NCI-H2227 (cell line): ENCODE measurements around the gene EPHA7.

Source experiments
- DNase-seq: peaks from one replicate; lab custom pipeline; 2025; ENCODE audit not compliant: unreplicated experiment; lab: John Stamatoyannopoulos, UW

Gene EPHA7

GRCh38 chr6:93329301-93330000, 89.9 kb downstream of the EPHA7 start:
- DNase-seq: no peak

GRCh38 chr6:93327857-93328256, 91.5 kb downstream of the EPHA7 start:
- no peak for DNase-seq

GRCh38 chr6:93325761-93326160, 93.6 kb downstream of the EPHA7 start:
- DNase-seq: no peak

GRCh38 chr6:93323630-93324029, 95.7 kb downstream of the EPHA7 start:
- DNase-seq: no peak

DNA sequence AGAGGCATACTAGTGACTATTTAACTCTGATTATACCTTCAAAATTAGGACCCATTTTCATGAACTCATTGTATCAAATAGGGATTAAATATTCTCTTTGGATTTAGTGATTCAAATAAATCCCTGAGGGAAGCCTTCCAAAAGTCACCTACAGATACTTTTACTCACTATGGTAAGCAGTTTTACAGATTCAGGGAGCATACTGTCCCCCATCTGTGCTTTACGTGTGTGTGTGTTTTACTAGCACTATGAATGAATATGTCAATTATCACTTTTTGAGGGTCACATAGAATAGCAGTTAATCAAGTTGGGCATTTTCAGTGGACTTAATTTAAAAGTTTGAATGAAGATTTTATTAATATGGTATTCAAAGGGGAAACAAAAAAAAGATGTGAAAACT, 96.7 kb downstream of the EPHA7 start:
- no peak for DNase-seq

GRCh38 chr6:93319304-93319703, 100.1 kb downstream of the EPHA7 start:
- no peak for DNase-seq

GRCh38 chr6:93318121-93318520, 101.2 kb downstream of the EPHA7 start:
- no peak for DNase-seq

- DNase-seq: no peak
These were observed 101.8 kb downstream of the EPHA7 start for GRCh38 chr6:93317592-93317991.

DNA sequence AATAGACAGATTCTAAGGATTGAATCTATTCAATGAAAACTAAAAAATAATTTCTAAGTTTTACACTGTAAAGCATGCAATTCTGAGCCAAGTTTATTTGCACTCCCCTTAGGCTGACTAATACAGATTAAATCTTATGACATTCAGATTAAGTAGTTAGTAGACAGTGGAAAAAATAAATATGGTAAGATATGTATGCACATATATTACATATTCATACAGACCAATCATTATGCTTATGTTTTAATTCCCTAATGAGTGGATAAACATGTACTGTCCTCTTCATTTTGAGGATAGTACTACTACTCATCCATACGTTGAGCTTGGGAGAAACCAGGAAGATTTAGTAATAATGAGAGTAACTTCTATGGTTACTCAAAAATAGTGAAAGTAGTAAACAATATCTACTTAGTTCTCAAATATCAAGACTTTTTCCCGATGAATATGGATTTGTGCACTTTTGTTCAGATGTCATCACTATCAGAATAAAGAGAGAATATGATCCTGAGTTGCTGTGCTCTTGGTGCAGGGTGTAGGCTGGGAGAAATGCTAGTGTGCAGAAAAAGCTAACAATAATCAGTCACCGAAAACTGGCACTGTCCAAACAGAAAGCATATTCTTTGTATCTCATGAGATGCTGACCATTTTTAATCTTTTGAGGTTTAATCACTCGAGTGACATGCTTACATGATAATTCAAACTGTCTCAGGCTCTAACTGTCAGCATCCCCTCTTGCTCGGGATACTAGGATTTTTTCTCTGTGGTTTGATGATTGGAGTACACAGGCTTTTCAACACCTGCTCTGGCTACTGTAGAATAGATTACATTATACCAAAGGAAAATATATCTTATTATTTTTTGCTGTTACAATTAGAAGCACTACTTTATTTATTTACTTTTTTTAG, 111.6 kb downstream of the EPHA7 start:
- DNase-seq: no peak

DNA sequence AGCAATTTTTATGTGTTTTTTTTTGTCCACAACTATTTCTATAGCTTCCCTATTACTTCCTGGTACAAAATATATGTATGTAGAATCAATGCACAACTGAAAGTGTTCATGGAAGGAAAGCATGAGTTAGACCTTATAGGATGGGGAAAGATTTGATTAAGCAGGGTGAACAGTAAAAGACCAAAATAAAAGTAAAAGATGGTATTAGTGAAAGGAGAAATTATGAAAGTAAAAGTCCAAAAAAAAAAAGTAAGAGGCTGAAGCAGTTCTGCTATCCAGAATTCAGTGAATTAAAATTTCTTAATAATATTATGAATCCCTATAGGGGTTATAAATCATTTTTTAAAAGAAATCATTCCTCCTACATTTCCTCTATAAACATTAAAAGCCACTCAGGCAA, 114.3 kb downstream of the EPHA7 start:
- DNase-seq: no peak

GRCh38 chr6:93304505-93304904, 114.9 kb downstream of the EPHA7 start:
- DNase-seq: no peak

DNA sequence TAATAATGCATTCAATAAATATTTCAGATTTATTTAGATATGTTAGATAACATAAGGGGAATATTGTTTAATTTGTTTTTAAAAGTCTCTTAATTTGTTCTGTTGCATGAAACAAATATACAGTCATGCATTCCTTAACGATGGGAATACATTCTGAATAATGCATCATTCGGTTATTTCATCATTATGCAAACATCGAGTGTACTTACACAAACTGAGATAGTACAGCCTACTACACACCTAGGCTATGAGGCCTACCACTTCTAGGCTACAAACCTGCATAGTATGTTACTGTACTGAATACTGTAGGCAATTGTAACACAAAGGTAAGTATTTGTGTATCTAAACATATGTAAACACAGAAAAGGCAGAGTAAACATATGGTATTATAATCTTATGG, 118.7 kb downstream of the EPHA7 start:
- no peak for DNase-seq

- no peak for DNase-seq
These were observed 119.7 kb downstream of the EPHA7 start for GRCh38 chr6:93299622-93300021.

DNA sequence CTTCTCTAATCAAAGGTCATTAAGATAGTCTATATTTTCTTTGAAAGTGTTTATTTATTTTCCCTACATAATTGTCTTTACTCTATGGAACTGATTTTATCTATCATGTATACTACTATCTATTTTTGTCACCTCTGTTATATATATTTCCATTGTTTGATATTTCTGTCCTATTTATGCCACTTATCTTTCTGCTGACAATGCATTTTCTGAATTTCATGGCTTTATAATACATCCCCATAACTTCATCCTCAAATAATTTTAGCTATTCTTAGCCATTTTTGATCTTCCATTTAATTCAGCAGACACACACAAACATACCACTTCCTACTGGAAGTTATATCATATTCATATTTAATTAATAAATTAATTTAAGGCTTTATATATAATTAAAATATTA, 123.7 kb downstream of the EPHA7 start:
- DNase-seq: no peak

GRCh38 chr6:93294879-93295278, 124.5 kb downstream of the EPHA7 start:
- no peak for DNase-seq

DNA sequence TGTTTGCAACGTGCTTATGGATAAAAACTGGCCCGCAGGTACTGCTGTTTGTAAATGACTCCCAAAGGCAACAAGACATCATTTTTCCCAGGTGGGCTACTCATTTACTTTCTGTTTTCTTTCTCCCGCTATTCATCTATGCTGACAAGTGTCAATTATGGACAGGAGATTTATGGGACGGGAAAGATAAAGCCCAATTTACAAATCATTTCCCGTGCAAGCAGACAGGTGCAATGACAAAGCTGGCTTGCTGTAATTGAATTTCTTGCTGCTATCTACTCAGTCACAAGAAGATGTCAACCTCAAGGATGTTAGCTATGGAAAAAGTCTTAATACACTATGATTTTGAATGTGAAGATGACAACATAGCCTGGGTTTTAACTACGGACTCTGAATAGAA, 125.5 kb downstream of the EPHA7 start:
- DNase-seq: peak; percentile 74

GRCh38 chr6:93293460-93293859, 125.9 kb downstream of the EPHA7 start:
- DNase-seq: peak; percentile 53

- DNase-seq: no peak
These were observed 136.8 kb downstream of the EPHA7 start for GRCh38 chr6:93282521-93283031.

GRCh38 chr6:93278241-93278640, 141.1 kb downstream of the EPHA7 start:
- DNase-seq: no peak

DNA sequence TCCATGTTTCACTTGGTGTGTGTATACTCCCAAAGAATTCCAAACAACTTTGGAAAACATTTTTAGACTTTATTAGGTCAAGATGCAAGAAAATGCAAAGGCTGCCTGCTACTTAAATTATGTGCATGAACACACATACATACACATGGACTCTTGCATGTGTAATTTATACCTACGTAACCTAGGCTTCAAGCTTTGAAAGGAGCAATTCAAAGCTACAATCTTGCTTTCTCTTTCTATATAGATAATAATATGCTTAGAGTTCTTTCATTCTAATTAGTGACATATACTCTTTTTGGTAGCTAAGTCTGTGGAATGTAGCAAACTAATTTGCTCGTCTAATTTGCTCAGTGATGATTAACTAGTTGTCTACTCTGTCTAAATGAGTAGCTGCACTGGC, 146.5 kb downstream of the EPHA7 start:
- no peak for DNase-seq

- no peak for DNase-seq
These were observed 147.1 kb downstream of the EPHA7 start for GRCh38 chr6:93272211-93272610.

- DNase-seq: no peak
These were observed 153.1 kb downstream of the EPHA7 start for GRCh38 chr6:93266116-93266817.
